Heart left ventricle (tissue), 13 donors: ENCODE results near the gene GGT6.

Experiments
- CTCF ChIP-seq, 12 donors: fragments of 200-600 bp; sonication (generic) in 4 of 12; IDR thresholded peaks; one replicate each; pipeline versions ENCODE4 v1.5.0 to v1.8.0; 2018 to 2022; ENCODE audit warnings: antibody characterized with exemption in 12 of 12, mild to moderate bottlenecking in 5 of 12
- POLR2A ChIP-seq, 2 donors: fragments of 450-650 bp; IDR thresholded peaks; one replicate each; pipeline ENCODE4 v1.6.1; 2017; ENCODE audit warnings: antibody characterized with exemption in 2 of 2, mild to moderate bottlenecking in 2 of 2, moderate library complexity in 2 of 2
- donor health status: ischemic (EF 13 %, LVEDD 7.1; RV severe dilation, severe dysfunction).
- donor health status: DM: no; HTN: yes; CAD: no.
- donor health status: DM: no; HTN: no; CAD: no.
- donor health status: ischemic (EF 25% LVEDD 6.9; RV normal size, moderate dysfunction).
- donor health status: ischemic (EF 25% LVEDD 5.7; RV mildly dilated, moderate dysfunction).
- donor health status: ischemic (EF 35%, LVEDD 5.7; RV mildly dilated, moderate dysfunction).
- donor health status: nonischemic (EF 11% LVEDD 7.7; RV severe dilation, severe dysfunction).
- donor health status: DM: yes; HTN: yes; CAD: no.
- donor health status: PGD.
- donor health status: ischemic (EF 29% LVEDD 5.4; RV normal size, mild dysfunction).
- donor health status: nonischemic (EF 23%, LVEDD 6.1; RV moderate dilation, normal function).

- TF ChIP-seq CTCF (IDR thresholded peaks at IDR 0.05): no peak
- TF ChIP-seq POLR2A (IDR thresholded peaks at IDR 0.05): no peak
Measured at GRCh38 chr17:4594406-4594805, 34.0 kb upstream of the GGT6 start.
